GM19467 (cell line): ENCODE data around the gene LY6G6F.
A peak's percentile ranks its signal among the peaks of the same experiment; 100 is the strongest.

Source experiments
- ATAC-seq: cut with Tn5 transposase; IDR thresholded peaks from one replicate; pipeline ENCODE4 v1.9.1; 2021; ENCODE audit warnings: mild to moderate bottlenecking, moderate library complexity; ENCODE audit not compliant: unreplicated experiment

The LY6G6F gene

GRCh38 chr6:31706599-31706998, at the start of gene LY6G6F:
Gene LY6G6F, plus strand, starts transcription at chr6:31706866. Its CDS starts 41 bp downstream, at chr6:31706907.
- no peak for ATAC-seq

GRCh38 chr6:31657406-31658157, 49.1 kb upstream of the LY6G6F start:
- ATAC-seq = no peak

- ATAC-seq = no peak
Measured at GRCh38 chr6:31658158-31658688, 48.4 kb upstream of the LY6G6F start.

- ATAC-seq = no peak
Measured at GRCh38 chr6:31658983-31659648, 47.5 kb upstream of the LY6G6F start.

GRCh38 chr6:31659649-31660380, 46.9 kb upstream of the LY6G6F start:
- no peak for ATAC-seq

- ATAC-seq = peak; percentile 36
Measured at GRCh38 chr6:31660381-31661261, 46.0 kb upstream of the LY6G6F start, which contains the start of gene C6orf47. Gene C6orf47, minus strand, starts transcription at chr6:31660778. Its CDS starts 831 bp downstream, at chr6:31659947.

GRCh38 chr6:31661262-31662123, 45.2 kb upstream of the LY6G6F start:
- ATAC-seq = no peak

- no peak for ATAC-seq
Measured at GRCh38 chr6:31662124-31662723, 44.4 kb upstream of the LY6G6F start.

- no peak for ATAC-seq
Measured at GRCh38 chr6:31663126-31663960, 43.3 kb upstream of the LY6G6F start.

- no peak for ATAC-seq
Measured at GRCh38 chr6:31663961-31664789, 42.5 kb upstream of the LY6G6F start.

- ATAC-seq = peak; percentile 23
Measured at GRCh38 chr6:31664790-31665500, 41.7 kb upstream of the LY6G6F start, which contains the start of gene GPANK1. Gene GPANK1, minus strand, starts transcription at chr6:31664997. Its CDS starts 519 bp downstream, at chr6:31664478.

- ATAC-seq = peak; percentile 68
Measured at GRCh38 chr6:31665501-31666336, 40.9 kb upstream of the LY6G6F start, which contains the start of gene CSNK2B. Gene CSNK2B, plus strand, starts transcription at chr6:31666080. Its CDS starts 752 bp downstream, at chr6:31666832.

GRCh38 chr6:31666337-31666965, 40.2 kb upstream of the LY6G6F start:
- ATAC-seq = no peak

GRCh38 chr6:31669676-31670075, 37.0 kb upstream of the LY6G6F start, which contains the start of gene LY6G5B:
Gene LY6G5B, plus strand, starts transcription at chr6:31669976. Its CDS starts 975 bp downstream, at chr6:31670951.
- no peak for ATAC-seq
